Cardiac fibroblast (primary cell): ENCODE measurements around the gene RPAIN.

Experiments used
- DNase-seq, 2 donors: peaks; one replicate each; pipeline versions ENCODE4 v3.0.0 to v3.0.0-alpha.2; 2010; ENCODE audit warnings: low read depth in 2 of 2
- H3K4me3 ChIP-seq, 2 donors: replicated peaks in 1 of 2; 1 replicate in 1 of 2; 2 replicates in 1 of 2; pipeline ENCODE4 v1.5.1; 2011; ENCODE audit warnings: low read depth in 2 of 2, low read length in 2 of 2, mild to moderate bottlenecking in 2 of 2, moderate library complexity in 1 of 2
- TF ChIP-seq, protein P1 (sequence below): IDR thresholded peaks from one replicate; pipeline ENCODE4 v1.5.1; 2011; ENCODE audit warnings: low read depth, mild to moderate bottlenecking, low read length, inconsistent platforms

RPAIN gene

DNA sequence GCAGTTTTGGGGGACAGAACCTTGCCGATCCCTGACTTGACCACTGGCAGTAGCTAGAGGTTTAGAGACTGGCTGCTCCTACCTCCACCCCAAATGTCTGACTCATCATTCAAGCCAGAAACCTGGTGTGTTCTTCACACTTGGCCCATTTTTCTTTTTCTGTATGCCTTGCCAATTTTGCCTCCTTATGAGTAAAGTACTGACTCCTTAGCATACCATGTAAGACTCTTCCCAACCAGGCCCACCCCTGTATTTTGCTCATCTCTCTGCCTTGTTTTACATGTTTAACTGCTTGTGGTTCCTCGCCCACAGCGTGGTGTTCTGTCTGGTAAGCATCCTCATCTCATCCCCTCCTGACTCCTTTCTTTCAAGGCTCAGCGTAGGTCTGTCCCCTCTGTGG is 38.4 kb upstream of the RPAIN start:
- TF ChIP-seq, protein P1, sequence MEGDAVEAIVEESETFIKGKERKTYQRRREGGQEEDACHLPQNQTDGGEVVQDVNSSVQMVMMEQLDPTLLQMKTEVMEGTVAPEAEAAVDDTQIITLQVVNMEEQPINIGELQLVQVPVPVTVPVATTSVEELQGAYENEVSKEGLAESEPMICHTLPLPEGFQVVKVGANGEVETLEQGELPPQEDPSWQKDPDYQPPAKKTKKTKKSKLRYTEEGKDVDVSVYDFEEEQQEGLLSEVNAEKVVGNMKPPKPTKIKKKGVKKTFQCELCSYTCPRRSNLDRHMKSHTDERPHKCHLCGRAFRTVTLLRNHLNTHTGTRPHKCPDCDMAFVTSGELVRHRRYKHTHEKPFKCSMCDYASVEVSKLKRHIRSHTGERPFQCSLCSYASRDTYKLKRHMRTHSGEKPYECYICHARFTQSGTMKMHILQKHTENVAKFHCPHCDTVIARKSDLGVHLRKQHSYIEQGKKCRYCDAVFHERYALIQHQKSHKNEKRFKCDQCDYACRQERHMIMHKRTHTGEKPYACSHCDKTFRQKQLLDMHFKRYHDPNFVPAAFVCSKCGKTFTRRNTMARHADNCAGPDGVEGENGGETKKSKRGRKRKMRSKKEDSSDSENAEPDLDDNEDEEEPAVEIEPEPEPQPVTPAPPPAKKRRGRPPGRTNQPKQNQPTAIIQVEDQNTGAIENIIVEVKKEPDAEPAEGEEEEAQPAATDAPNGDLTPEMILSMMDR, result no peak
- no peak overlapping the region for H3K4me3 ChIP-seq
- DNase-seq, result peak; percentile 31 to 41

DNA sequence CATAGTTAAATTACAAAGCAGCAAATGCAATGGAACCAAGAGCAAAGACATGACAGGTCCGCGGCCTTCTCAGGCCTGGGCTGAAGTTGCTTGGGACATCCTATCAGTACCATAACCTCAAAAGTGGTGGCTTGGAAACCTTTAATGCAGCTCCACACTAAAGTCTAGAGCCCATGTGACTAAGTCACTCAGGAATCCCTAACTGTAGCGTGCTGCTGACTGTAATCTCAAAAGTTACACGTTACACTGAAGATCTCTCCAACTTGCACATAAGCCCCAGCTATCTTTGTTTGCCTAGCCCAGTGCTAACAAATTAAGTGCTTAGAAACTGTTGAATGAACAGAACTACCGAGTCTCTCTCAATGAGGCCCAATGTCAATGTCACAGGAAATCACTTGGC is 28.3 kb upstream of the RPAIN start:
- TF ChIP-seq, protein P1, result no peak
- DNase-seq, result no peak
- H3K4me3 ChIP-seq, result no peak overlapping the region

DNA sequence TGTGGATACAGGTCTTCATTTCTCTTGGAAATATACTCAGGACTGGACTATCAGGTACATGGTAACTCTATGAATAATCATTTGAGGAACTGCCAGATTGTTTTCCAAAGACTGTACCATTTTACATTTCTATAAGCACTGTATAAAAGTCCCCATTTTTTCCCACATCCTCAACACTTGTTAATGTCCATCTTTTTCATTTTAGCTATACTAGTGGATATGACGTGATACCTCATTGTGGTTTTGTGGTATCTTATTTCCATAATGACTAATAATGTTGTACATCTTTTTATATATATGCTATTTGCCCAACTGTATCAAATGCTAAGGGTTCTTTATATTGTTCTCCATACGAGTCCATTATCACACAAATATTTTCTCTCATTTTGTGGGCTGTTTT is 23.4 kb upstream of the RPAIN start:
- TF ChIP-seq, protein P1, result no peak
- no peak overlapping the region for H3K4me3 ChIP-seq
- DNase-seq, result no peak

DNA sequence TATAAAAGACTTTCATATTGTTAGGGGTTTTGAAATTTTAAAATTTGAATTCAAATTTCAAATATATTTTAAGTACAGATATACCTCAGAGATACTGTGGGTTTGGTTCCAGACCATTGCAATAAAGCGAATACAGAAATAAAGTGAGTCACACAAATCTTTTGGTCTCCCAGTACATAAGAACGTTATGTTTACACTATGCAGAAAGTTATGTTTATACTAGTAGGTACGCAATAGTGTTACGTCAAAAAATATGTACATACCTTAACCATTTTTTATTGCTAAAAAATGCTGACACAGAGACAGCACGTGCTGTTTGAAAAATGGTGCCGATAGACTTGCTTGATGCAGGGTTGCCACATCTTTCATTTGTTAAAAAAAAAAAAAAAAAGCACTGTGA is 20.2 kb upstream of the RPAIN start:
- DNase-seq, result no peak
- H3K4me3 ChIP-seq, result no peak overlapping the region
- TF ChIP-seq, protein P1, result no peak

DNA sequence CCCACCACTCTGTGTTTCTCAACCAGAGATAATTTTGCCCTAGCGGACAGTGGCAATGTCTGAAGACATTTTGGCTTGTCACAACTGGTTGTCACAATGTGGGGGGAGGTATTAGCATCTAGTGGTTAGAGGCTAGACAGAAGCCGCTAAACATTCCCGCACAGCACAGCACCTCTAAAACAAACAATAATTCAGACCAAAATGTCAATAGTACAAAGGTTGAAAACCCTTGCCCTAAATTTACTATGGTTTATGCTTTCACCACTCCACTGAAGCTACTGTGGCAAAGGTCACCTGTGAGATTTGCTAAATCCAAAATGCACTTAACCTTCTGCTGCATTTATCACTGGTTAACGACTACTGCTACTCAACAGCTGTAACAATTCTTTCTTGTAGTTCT is 14.6 kb upstream of the RPAIN start:
- no peak overlapping the region for H3K4me3 ChIP-seq
- TF ChIP-seq, protein P1, result no peak
- DNase-seq, result no peak

DNA sequence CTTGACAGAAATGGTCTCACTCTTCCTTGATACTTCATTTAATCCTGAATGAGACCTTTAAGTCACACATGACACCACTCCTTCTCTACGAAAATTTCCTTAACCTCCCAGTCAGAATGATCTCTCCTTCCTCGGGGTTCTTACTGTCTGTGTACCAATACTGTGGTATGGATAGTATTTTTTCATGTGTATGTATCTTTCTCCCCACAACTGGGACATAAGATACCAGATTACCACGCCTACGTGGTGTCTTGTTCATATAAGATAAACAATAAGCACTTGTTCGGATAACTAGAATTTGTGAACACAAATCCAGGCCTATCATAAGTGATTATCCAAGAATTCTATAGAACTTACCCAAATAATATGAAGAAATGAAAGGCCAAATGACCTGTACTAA is 11.8 kb upstream of the RPAIN start:
- H3K4me3 ChIP-seq, result no peak overlapping the region
- no peak for DNase-seq
- TF ChIP-seq, protein P1, result no peak

DNA sequence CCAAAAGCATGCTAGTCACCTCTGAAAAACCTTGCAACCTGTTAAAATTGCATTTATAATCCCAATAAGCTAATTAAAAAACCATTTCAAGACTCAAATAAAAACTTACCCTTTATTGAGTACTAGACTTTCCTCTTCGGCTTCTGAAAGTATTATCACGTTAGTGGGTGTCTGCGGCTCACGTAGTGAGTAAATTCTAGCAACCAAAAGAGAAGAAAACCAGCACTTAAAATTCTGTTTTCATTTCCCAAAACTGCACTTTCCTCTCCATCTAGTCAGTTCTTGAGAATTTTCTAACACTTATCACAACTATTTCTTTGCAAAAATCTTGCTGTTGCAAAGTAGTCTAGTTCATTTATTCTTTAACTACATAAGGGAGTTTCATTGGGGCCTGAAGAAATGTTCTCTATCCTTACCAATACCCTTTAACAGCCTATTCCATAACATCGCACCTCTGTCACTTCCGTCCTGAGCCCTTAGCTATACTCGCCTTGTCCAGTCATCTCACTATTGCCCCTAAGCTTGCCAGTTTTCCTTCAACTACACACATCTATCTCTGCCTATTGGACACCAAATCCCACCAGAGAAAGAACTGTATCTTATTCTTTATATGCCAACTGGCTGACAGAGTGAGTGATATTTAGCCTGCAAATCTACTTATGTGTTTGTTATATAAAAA is 9.2 kb upstream of the RPAIN start:
- H3K4me3 ChIP-seq, result no peak overlapping the region
- DNase-seq, result no peak
- TF ChIP-seq, protein P1, result no peak
